Testis (tissue), 3 donors: ENCODE data around the gene RHEB. TPM values are rescaled to one million over a fixed set of nuclear protein-coding genes. Genes with fewer than 3 reads are reported as not detected.

Experiments
- DNase-seq: peaks from one replicate; pipeline ENCODE4 v3.0.0-alpha.2; 2019
- H3K27ac ChIP-seq, 2 donors: fragments of 200-600 bp; sonication (generic); one replicate each; pipeline ENCODE4 v1.5.1; 2019
- H3K27me3 ChIP-seq: fragments of 200-600 bp; sonication (generic); one replicate; pipeline ENCODE4 v1.5.1; 2019
- H3K36me3 ChIP-seq: fragments of 200-600 bp; sonication (generic); one replicate; pipeline ENCODE4 v1.5.1; 2017; ENCODE audit warnings: low read depth; ENCODE audit errors: missing control alignments
- H3K4me1 ChIP-seq: fragments of 200-600 bp; sonication (generic); one replicate; pipeline ENCODE4 v1.5.1; 2019
- H3K4me3 ChIP-seq, 2 donors: fragments of 200-600 bp; sonication (generic); one replicate each; pipeline ENCODE4 v1.5.1; 2017 to 2019
- H3K9me3 ChIP-seq: fragments of 200-600 bp; sonication (generic); one replicate; pipeline ENCODE4 v1.5.1; 2017
- CTCF ChIP-seq, 3 experiments: fragments of 450-650 bp in 2 of 3; fragments of 200-600 bp in 1 of 3; sonication (generic) in 1 of 3; IDR thresholded peaks; one replicate each; pipeline ENCODE4 v1.5.1; 2016 to 2019; ENCODE audit warnings: antibody characterized with exemption in 3 of 3, mild to moderate bottlenecking in 2 of 3, moderate library complexity in 1 of 3
- POLR2A ChIP-seq: fragments of 450-650 bp; IDR thresholded peaks from one replicate; pipeline ENCODE4 v1.6.1; 2017; ENCODE audit warnings: antibody characterized with exemption, mild to moderate bottlenecking, moderate library complexity
- WGBS, 2 donors: methylation state at CpG; one replicate each; pipeline ENCODE4 v1.1.5; 2018; 5-methylcytosine and 5-hydroxymethylcytosine counted together
- intact Hi-C: fragments of 100-400 bp; cut with DNase I; formaldehyde crosslinking; loops from one replicate; pipeline ENCODE4 v1.15.1; 2023; ENCODE audit warnings: low total_unique reads
- polyA plus RNA-seq: library from polyadenylated mRNA; stranded (reverse); fragments of 350-450 nt; fragmentation: Illumina TruSeq; extraction: RNeasy Lipid Tissue Mini Kit (QIAGEN cat#74804); gene quantifications from one replicate; pipeline ENCODE4 v1.2.3, GENCODE V29; 2014; ENCODE audit warnings: low read depth, low replicate concordance; ENCODE audit not compliant: insufficient read depth
- total RNA-seq, 2 donors: library from RNA; depleted of rRNA; stranded (reverse); fragments of >200 nt; gene quantifications; one replicate each; pipeline ENCODE4 v1.2.3, GENCODE V29; 2016

The RHEB gene
- total and polyA plus RNA-seq, 3 donors from 2014 or later = 59.4 to 88.1 (median 74.6) TPM

- Histone ChIP-seq H3K4me3 (no peak overlapping the region), H3K9me3 (no peaks in the 10 kb centered on the region), H3K27me3 (no peaks in the 10 kb centered on the region), H3K27ac (no peak overlapping the region), H3K36me3 (no peaks in the 10 kb centered on the region), H3K4me1 (peaks cover 21% of the 10 kb centered on the region)
- intact Hi-C loops = no loop called here
- 96 to 100% methylated on average over 1 to 25 of the region's 25 CpGs for WGBS, 2 donors
- no peak for TF ChIP-seq POLR2A
- no peak for TF ChIP-seq CTCF (IDR thresholded peaks at IDR 0.05)
- DNase-seq = no peak
These were observed 87.9 kb downstream of the RHEB start for GRCh38 chr7:151431768-151432311.

GRCh38 chr7:151431281-151431767 is 88.4 kb downstream of the RHEB start:
- no peak for TF ChIP-seq CTCF (IDR thresholded peaks at IDR 0.05)
- no peak for TF ChIP-seq POLR2A
- H3K9me3 ChIP-seq = no peaks in the 10 kb centered on the region
- no peak overlapping the region for H3K27ac ChIP-seq
- no peak overlapping the region for H3K4me3 ChIP-seq
- no peak for DNase-seq
- H3K27me3 ChIP-seq = no peaks in the 10 kb centered on the region
- no peaks in the 10 kb centered on the region for H3K36me3 ChIP-seq
- H3K4me1 ChIP-seq = peaks cover 26% of the 10 kb centered on the region
- intact Hi-C loops = no loop called here
- WGBS, 2 donors = 92 to 97% methylated on average over 4 to 13 of the region's 13 CpGs

GRCh38 chr7:151430391-151431205 is 89.1 kb downstream of the RHEB start:
- TF ChIP-seq CTCF (IDR thresholded peaks at IDR 0.05) (no peak), POLR2A (no peak)
- Histone ChIP-seq H3K27ac (no peak overlapping the region), H3K27me3 (no peaks in the 10 kb centered on the region), H3K4me3 (no peak overlapping the region), H3K4me1 (peaks cover 27% of the 10 kb centered on the region), H3K36me3 (no peaks in the 10 kb centered on the region), H3K9me3 (no peaks in the 10 kb centered on the region)
- WGBS, 2 donors = 86 to 95% methylated on average over 14 to 16 of the region's 16 CpGs
- DNase-seq = no peak
- intact Hi-C loops = no loop called here

GRCh38 chr7:151429560-151430331 is 89.9 kb downstream of the RHEB start:
- no peaks in the 10 kb centered on the region for H3K36me3 ChIP-seq
- no peaks in the 10 kb centered on the region for H3K9me3 ChIP-seq
- H3K27me3 ChIP-seq = no peaks in the 10 kb centered on the region
- TF ChIP-seq CTCF (IDR thresholded peaks at IDR 0.05) = no peak
- TF ChIP-seq POLR2A = no peak
- WGBS, 2 donors = 74 to 83% methylated on average over 5 to 10 of the region's 10 CpGs
- intact Hi-C loops = no loop called here
- peaks cover 27% of the 10 kb centered on the region for H3K4me1 ChIP-seq
- H3K4me3 ChIP-seq = no peak overlapping the region
- no peak overlapping the region for H3K27ac ChIP-seq
- DNase-seq = no peak
